ENCODE data around the gene USPL1.

Gene USPL1

GRCh38 chr13:30659980-30660379, 42.3 kb downstream of the USPL1 start:
- peak; percentile 80 for DNase-seq (ENCODE audit: low read depth, low spot score)

GRCh38 chr13:30660796-30661195, 43.1 kb downstream of the USPL1 start:
- DNase-seq (ENCODE audit: low read depth, low spot score), result no peak

GRCh38 chr13:30664689-30665275, 47.1 kb downstream of the USPL1 start:
- DNase-seq (ENCODE audit: low read depth, low spot score), result no peak

GRCh38 chr13:30665638-30666037, 47.9 kb downstream of the USPL1 start:
- no peak for DNase-seq (ENCODE audit: low read depth, low spot score)

GRCh38 chr13:30666113-30666512, 48.4 kb downstream of the USPL1 start:
- DNase-seq (ENCODE audit: low read depth, low spot score), result peak; percentile 75

GRCh38 chr13:30667014-30667413, 49.3 kb downstream of the USPL1 start:
- no peak for DNase-seq (ENCODE audit: low read depth, low spot score)

GRCh38 chr13:30668312-30668711, 50.6 kb downstream of the USPL1 start:
- DNase-seq (ENCODE audit: low read depth, low spot score), result no peak

- no peak for DNase-seq (ENCODE audit: low read depth, low spot score)
Measured at GRCh38 chr13:30671271-30671815, 53.6 kb downstream of the USPL1 start.

GRCh38 chr13:30673669-30674521, 56.2 kb downstream of the USPL1 start:
- peak; percentile 88 for DNase-seq (ENCODE audit: low read depth, low spot score)

- DNase-seq (ENCODE audit: low read depth, low spot score), result no peak
Measured at GRCh38 chr13:30675717-30676116, 58.0 kb downstream of the USPL1 start.

GRCh38 chr13:30676672-30677071, 59.0 kb downstream of the USPL1 start:
- DNase-seq (ENCODE audit: low read depth, low spot score), result no peak

GRCh38 chr13:30679483-30680330, 62.0 kb downstream of the USPL1 start:
- peak; percentile 52 for DNase-seq (ENCODE audit: low read depth, low spot score)

- DNase-seq (ENCODE audit: low read depth, low spot score), result no peak
Measured at GRCh38 chr13:30681843-30682242, 64.1 kb downstream of the USPL1 start.

- no peak for DNase-seq (ENCODE audit: low read depth, low spot score)
Measured at GRCh38 chr13:30685320-30685859, 67.7 kb downstream of the USPL1 start.

GRCh38 chr13:30685987-30686386, 68.3 kb downstream of the USPL1 start:
- DNase-seq (ENCODE audit: low read depth, low spot score), result no peak

- no peak for DNase-seq (ENCODE audit: low read depth, low spot score)
Measured at GRCh38 chr13:30687601-30688000, 69.9 kb downstream of the USPL1 start.

GRCh38 chr13:30689752-30690151, 72.0 kb downstream of the USPL1 start:
- DNase-seq (ENCODE audit: low read depth, low spot score), result no peak

GRCh38 chr13:30690282-30691188, 72.8 kb downstream of the USPL1 start:
- no peak for DNase-seq (ENCODE audit: low read depth, low spot score)

- no peak for DNase-seq (ENCODE audit: low read depth, low spot score)
Measured at GRCh38 chr13:30692113-30692512, 74.4 kb downstream of the USPL1 start.

GRCh38 chr13:30696278-30697176, 78.8 kb downstream of the USPL1 start:
- DNase-seq (ENCODE audit: low read depth, low spot score), result peak; percentile 35
